Omental fat pad (tissue), 4 donors: ENCODE results near the gene SVBP. TPM values are rescaled to one million over a fixed set of nuclear protein-coding genes. Genes with fewer than 3 reads are reported as not detected.
"Not testable (repeated sequence)": the region's sequence is repeated elsewhere in the genome, so short reads cannot be mapped to it uniquely, and the experiment has no call there.

ENCODE experiments used
- ATAC-seq: fragments of 150-250 bp; one replicate; pipeline ENCODE4 v1.9.1; 2016; ENCODE audit warnings: mild to moderate bottlenecking, moderate library complexity; ENCODE audit not compliant: low FRiP score
- DNase-seq: peaks from one replicate; pipeline ENCODE4 v3.0.0-alpha.2; 2019; ENCODE audit warnings: low spot score
- CTCF ChIP-seq, 3 donors: fragments of 450-650 bp; IDR thresholded peaks; one replicate each; pipeline ENCODE4 v1.5.1; 2016 to 2017; ENCODE audit warnings: antibody characterized with exemption in 3 of 3, mild to moderate bottlenecking in 3 of 3, moderate library complexity in 2 of 3
- total RNA-seq, 4 donors: library from RNA; depleted of rRNA; stranded (reverse); fragments of >200 nt; gene quantifications; one replicate each; pipeline ENCODE4 v1.1.0, GENCODE V29; 2016

SVBP gene
- 10 to 100 TPM; 12.1 to 40.7 (median 22.5) TPM for total RNA-seq

- DNase-seq (peak; percentile 74), ATAC-seq (peak; percentile 100)
- TF ChIP-seq CTCF (IDR thresholded peaks at IDR 0.05): no peak
Observed at GRCh38 chr1:42816585-42817439, at the start of gene SVBP, which contains the start of gene ERMAP. Gene SVBP, minus strand, starts transcription at chr1:42817397. Its CDS starts 853 bp downstream, at chr1:42816544. Gene ERMAP, plus strand, starts transcription at chr1:42817122. Its CDS starts 13,327 bp downstream, at chr1:42830449.

GRCh38 chr1:42866549-42866948 is 49.4 kb upstream of the SVBP start:
- DNase-seq: no peak
- ATAC-seq: no peak
- TF ChIP-seq CTCF (IDR thresholded peaks at IDR 0.05): no peak

- no peak for TF ChIP-seq CTCF (IDR thresholded peaks at IDR 0.05)
- ATAC-seq (no peak), DNase-seq (no peak)
Observed at GRCh38 chr1:42861014-42861399, 43.8 kb upstream of the SVBP start.

GRCh38 chr1:42860339-42861013 is 43.3 kb upstream of the SVBP start:
- no peak for DNase-seq
- TF ChIP-seq CTCF (IDR thresholded peaks at IDR 0.05): no peak
- ATAC-seq: no peak

- DNase-seq, ATAC-seq: not testable (repeated sequence)
Observed at GRCh38 chr1:42859366-42859765, 42.2 kb upstream of the SVBP start.

- not testable (repeated sequence) for DNase-seq, ATAC-seq
Observed at GRCh38 chr1:42856554-42856953, 39.4 kb upstream of the SVBP start.

- ATAC-seq: no peak
- TF ChIP-seq CTCF (IDR thresholded peaks at IDR 0.05): no peak
- DNase-seq: no peak
Observed at GRCh38 chr1:42853116-42853884, 36.1 kb upstream of the SVBP start.
